H1 (cell line): ENCODE data around the gene HAGH. TPM values are rescaled to one million over a fixed set of nuclear protein-coding genes. Genes with fewer than 3 reads are reported as not detected.

Experiments
- CTCF ChIA-PET: fragments of 300-600 bp; sonication (Branson Sonifier 250); formaldehyde crosslinking; loops from one replicate; lab custom pipeline; 2021; ENCODE audit not compliant: partially characterized antibody; lab: Charles Lee
- POLR2A ChIA-PET: fragments of 300-600 bp; sonication (Branson Sonifier 250); formaldehyde crosslinking; loops from one replicate; lab custom pipeline; 2021; ENCODE audit warnings: inconsistent platforms; ENCODE audit not compliant: partially characterized antibody; lab: Charles Lee
- DNase-seq, 2 experiments: peaks; one replicate each; pipeline versions ENCODE4 v3.0.0 to v3.0.0-alpha.2; 2010 to 2022; ENCODE audit warnings: low spot score in 2 of 2, low read depth in 1 of 2, mixed read lengths in 1 of 2
- FAIRE-seq: peaks from 2 replicates; lab custom pipeline; 2011; peaks lifted over from hg19 to GRCh38; lab: Jason Lieb, UNC
- H2AFZ ChIP-seq: 2 replicates; pipeline ENCODE4 v1.8.1; 2012; ENCODE audit warnings: low read length, inconsistent platforms
- H2AK5ac ChIP-seq: 2 replicates; pipeline ENCODE4 v1.6.1; 2013; ENCODE audit warnings: low read depth, low read length
- H2BK120ac ChIP-seq: replicated peaks from 2 replicates; pipeline ENCODE3; 2013; ENCODE audit warnings: low read depth, low read length, inconsistent platforms
- H2BK12ac ChIP-seq: 2 replicates; pipeline ENCODE4 v1.6.1; 2013; ENCODE audit warnings: low read depth, low read length
- H2BK15ac ChIP-seq: 2 replicates; pipeline ENCODE4 v1.6.1; 2013; ENCODE audit warnings: low read length
- H2BK20ac ChIP-seq: 2 replicates; pipeline ENCODE4 v1.6.1; 2013; ENCODE audit warnings: low read length
- H2BK5ac ChIP-seq: 2 replicates; pipeline ENCODE4 v1.6.1; 2013; ENCODE audit warnings: low read depth, low read length
- H3K14ac ChIP-seq: 2 replicates; pipeline ENCODE4 v1.6.1; 2013; ENCODE audit warnings: inconsistent platforms; ENCODE audit not compliant: insufficient read length
- H3K18ac ChIP-seq: 2 replicates; pipeline ENCODE4 v1.6.1; 2013; ENCODE audit warnings: low read length; ENCODE audit errors: extremely low read depth
- H3K23ac ChIP-seq: 2 replicates; pipeline ENCODE4 v1.6.1; 2013; ENCODE audit warnings: inconsistent platforms; ENCODE audit not compliant: insufficient read length
- H3K23me2 ChIP-seq: 2 replicates; pipeline ENCODE4 v1.6.1; 2013; ENCODE audit warnings: low read depth, low read length
- H3K27ac ChIP-seq: 2 replicates; pipeline ENCODE4 v1.6.1; 2011; ENCODE audit warnings: low read depth, low read length, inconsistent platforms
- H3K27me3 ChIP-seq, 4 experiments: replicated peaks in 1 of 4; 1 replicate in 1 of 4; 2 replicates in 3 of 4; pipeline versions ENCODE4 v1.6.1 to v1.8.1; 2011 to 2013; ENCODE audit warnings: low read length in 3 of 4, mild to moderate bottlenecking in 3 of 4, inconsistent platforms in 2 of 4, mixed read lengths in 2 of 4, moderate library complexity in 1 of 4; ENCODE audit not compliant: control insufficient read depth in 3 of 4, insufficient read depth in 3 of 4; ENCODE audit errors: extremely low read depth in 1 of 4
- H3K36me3 ChIP-seq, 4 experiments: 2 replicates each; pipeline versions ENCODE4 v1.6.1 to v1.8.1; 2011 to 2013; ENCODE audit warnings: mild to moderate bottlenecking in 4 of 4, low read length in 3 of 4, moderate library complexity in 2 of 4, control low read depth in 1 of 4, inconsistent platforms in 1 of 4; ENCODE audit not compliant: insufficient read depth in 4 of 4, control insufficient read depth in 2 of 4
- H3K4ac ChIP-seq: replicated peaks from 2 replicates; pipeline ENCODE3; 2013; ENCODE audit warnings: low read length, low read depth, mixed read lengths, inconsistent platforms; ENCODE audit not compliant: insufficient read length
- H3K4me1 ChIP-seq, 4 experiments: replicated peaks in 1 of 4; 1 replicate in 1 of 4; 2 replicates in 3 of 4; pipeline versions ENCODE4 v1.6.1 to v1.8.1; 2011 to 2013; ENCODE audit warnings: low read length in 3 of 4, inconsistent platforms in 2 of 4, mixed read lengths in 1 of 4; ENCODE audit not compliant: insufficient read depth in 4 of 4, control insufficient read depth in 3 of 4
- H3K4me2 ChIP-seq, 2 experiments: 2 replicates each; pipeline versions ENCODE4 v1.6.1 to v1.8.1; 2011 to 2013; ENCODE audit warnings: low read depth in 2 of 2, low read length in 2 of 2, control low read depth in 1 of 2, inconsistent platforms in 1 of 2, mild to moderate bottlenecking in 1 of 2; ENCODE audit not compliant: insufficient read depth in 1 of 2
- H3K4me3 ChIP-seq, 4 experiments: fragments of 200-600, 300-600 bp in 1 of 4; sonication (generic), shearing (Covaris generic), sonication (Bioruptor Twin) in 1 of 4; 2 replicates each; pipeline versions ENCODE4 v1.5.1 to v1.8.1; 2011 to 2016; ENCODE audit warnings: low read length in 4 of 4, low read depth in 3 of 4, control low read depth in 2 of 4, inconsistent platforms in 2 of 4, mild to moderate bottlenecking in 2 of 4, mixed read lengths in 1 of 4, moderate library complexity in 1 of 4; ENCODE audit not compliant: insufficient read depth in 2 of 4; ENCODE audit errors: extremely low read depth in 1 of 4
- H3K56ac ChIP-seq: replicated peaks from 2 replicates; pipeline ENCODE3; 2013; ENCODE audit warnings: low read depth, mild to moderate bottlenecking, mixed read lengths, low read length, inconsistent platforms; ENCODE audit not compliant: insufficient read length
- H3K79me1 ChIP-seq: 2 replicates; pipeline ENCODE4 v1.6.1; 2013; ENCODE audit warnings: low read depth, low read length, control low read depth
- H3K79me2 ChIP-seq, 2 experiments: 2 replicates each; pipeline versions ENCODE4 v1.6.1 to v1.8.1; 2012 to 2013; ENCODE audit warnings: low read length in 2 of 2, mild to moderate bottlenecking in 2 of 2, inconsistent platforms in 1 of 2; ENCODE audit not compliant: insufficient read depth in 2 of 2, control insufficient read depth in 1 of 2
- H3K9ac ChIP-seq, 4 experiments: replicated peaks in 1 of 4; 1 replicate in 1 of 4; 2 replicates in 3 of 4; pipeline versions ENCODE4 v1.6.1 to v1.8.1; 2011 to 2013; ENCODE audit warnings: low read depth in 3 of 4, low read length in 3 of 4, control low read depth in 2 of 4, mild to moderate bottlenecking in 2 of 4, moderate library complexity in 2 of 4, inconsistent platforms in 1 of 4; ENCODE audit errors: extremely low read depth in 1 of 4
- H3K9me3 ChIP-seq, 2 experiments: 2 replicates each; pipeline versions ENCODE4 v1.6.1 to v1.8.1; 2012 to 2013; ENCODE audit warnings: mild to moderate bottlenecking in 2 of 2, moderate library complexity in 2 of 2, control low read depth in 1 of 2, inconsistent platforms in 1 of 2, low read depth in 1 of 2, low read length in 1 of 2, mixed read lengths in 1 of 2; ENCODE audit not compliant: insufficient read depth in 2 of 2
- H4K20me1 ChIP-seq, 2 experiments: replicated peaks in 1 of 2; 2 replicates each; pipeline versions ENCODE3 to v1.8.1; 2011 to 2013; ENCODE audit warnings: inconsistent platforms in 2 of 2, low read length in 2 of 2, mild to moderate bottlenecking in 1 of 2; ENCODE audit not compliant: insufficient read depth in 2 of 2, control insufficient read depth in 1 of 2
- H4K5ac ChIP-seq: 2 replicates; pipeline ENCODE4 v1.6.1; 2013; ENCODE audit warnings: low read length, low read depth, mixed read lengths, inconsistent platforms; ENCODE audit not compliant: insufficient read length
- H4K8ac ChIP-seq: 2 replicates; pipeline ENCODE4 v1.8.0; 2013; ENCODE audit warnings: mild to moderate bottlenecking, moderate library complexity, low read length, inconsistent platforms; ENCODE audit not compliant: insufficient read depth; ENCODE audit errors: extremely low read depth
- H4K91ac ChIP-seq: replicated peaks from 2 replicates; pipeline ENCODE3; 2013; ENCODE audit warnings: low read length, mixed read lengths, inconsistent platforms; ENCODE audit not compliant: insufficient read length
- CBX5 ChIP-seq: fragments of 300-800, 300-1000 bp; sonication (generic); IDR thresholded peaks from 2 replicates; pipeline ENCODE4 v1.7.1; 2016; ENCODE audit warnings: antibody characterized with exemption, low read length, low read depth
- JUND ChIP-seq: IDR thresholded peaks from 2 replicates; pipeline ENCODE4 v1.6.1; 2011; ENCODE audit warnings: mild to moderate bottlenecking, improper control_type of control experiment, low read length
- MAFK ChIP-seq: IDR thresholded peaks from 2 replicates; pipeline ENCODE4 v1.6.1; 2012; ENCODE audit warnings: low read depth, mild to moderate bottlenecking, improper control_type of control experiment, low read length
- MAX ChIP-seq: IDR thresholded peaks from 2 replicates; pipeline ENCODE4 v1.6.1; 2012; ENCODE audit warnings: inconsistent platforms
- POLR2A ChIP-seq, 2 experiments: IDR thresholded peaks; 1 replicate in 1 of 2; 2 replicates in 1 of 2; pipeline ENCODE4 v1.6.1; 2011; ENCODE audit warnings: low read depth in 2 of 2, low read length in 2 of 2, mild to moderate bottlenecking in 2 of 2; ENCODE audit errors: control extremely low read depth in 1 of 2
- SIN3A ChIP-seq, 2 experiments: IDR thresholded peaks in 1 of 2; conservative IDR thresholded peaks in 1 of 2; 2 replicates each; pipeline ENCODE4 v1.6.1; 2011 to 2012; ENCODE audit warnings: low read length in 2 of 2, improper control_type of control experiment in 1 of 2, low read depth in 1 of 2, mild to moderate bottlenecking in 1 of 2
- TCF12 ChIP-seq: IDR thresholded peaks from 2 replicates; pipeline ENCODE4 v1.6.1; 2011; ENCODE audit warnings: low read depth, mild to moderate bottlenecking, low read length
- USF2 ChIP-seq: IDR thresholded peaks from 2 replicates; pipeline ENCODE4 v1.6.1; 2011; ENCODE audit warnings: low read length, improper control_type of control experiment
- YY1 ChIP-seq: IDR thresholded peaks from 2 replicates; pipeline ENCODE4 v1.6.1; 2011; ENCODE audit warnings: low read depth, mild to moderate bottlenecking, low read length
- WGBS, 2 experiments: shearing (Covaris generic) in 1 of 2; methylation state at CpG; one replicate each; pipeline versions ENCODE4 v1.1.6 to v1.1.7; 2013 to 2015; ENCODE audit warnings: low lambda C conversion rate in 2 of 2, mixed read lengths in 2 of 2, inconsistent platforms in 1 of 2, low coverage in 1 of 2, missing lambda C conversion rate in 1 of 2; ENCODE audit not compliant: insufficient replicate concordance in 2 of 2, insufficient coverage in 1 of 2, insufficient read length in 1 of 2; ENCODE audit errors: extremely low coverage in 1 of 2, missing lambda C conversion rate in 1 of 2; 5-methylcytosine and 5-hydroxymethylcytosine counted together
- polyA plus RNA-seq, 7 experiments: library from polyadenylated mRNA; depleted of rRNA in 3 of 7; stranded (reverse) in 5 of 7; unstranded in 2 of 7; fragments of >200 nt in 5 of 7; fragments of 200-250 nt in 2 of 7; gene quantifications; 1 replicate in 5 of 7; 2 replicates in 1 of 7; 4 replicates in 1 of 7; pipeline versions ENCODE4 v1.2.1 to v1.2.3, GENCODE V29; 2011 to 2013; ENCODE audit warnings: missing spikeins in 2 of 7, mixed read lengths in 2 of 7
- total RNA-seq: library from RNA; stranded (reverse); fragmentation: NEBNext Ultra II Directional; extraction: Animal tissue kit (Norgen Biotek cat#: 25700); gene quantifications from 2 replicates; pipeline ENCODE4 v1.2.1, GENCODE V29; 2021

HAGH gene
- total and polyA plus RNA-seq, 2 of the 8 experiments (the other 6 are each of a cell fraction or from before 2014, with no cell fraction given) = 28.7 to 40.6 TPM

- no peak overlapping the region for H3K14ac ChIP-seq
These were observed 9.4 kb downstream of the HAGH start for GRCh38 chr16:1817276-1817589.

More at GRCh38 chr16:1817276-1817589, 9.4 kb downstream of the HAGH start:
- Histone ChIP-seq H3K4me1 (no peaks in the 10 kb centered on the region), H2BK120ac (no peak overlapping the region), H3K27me3 (no peaks in the 10 kb centered on the region), H3K23me2 (no peaks in the 10 kb centered on the region), H2BK5ac (no peak overlapping the region), H3K4me3 (no peak overlapping the region), H3K56ac (no peak overlapping the region), H3K36me3 (peaks cover 0 to 9% (median 4%) of the 10 kb centered on the region in 4 experiments; a peak in 5 of 8 replicates), H2BK20ac (no peak overlapping the region), H3K9me3 (no peaks in the 10 kb centered on the region), H4K8ac (peak overlapping the region; percentile 85; the same call in 1 of the 2 replicates), H3K9ac (no peak overlapping the region), H4K91ac (no peak overlapping the region), H3K79me2 (no peaks in the 10 kb centered on the region), H3K79me1 (no peaks in the 10 kb centered on the region), H4K5ac (no peak overlapping the region), H3K4ac (no peak overlapping the region), H2BK12ac (no peak overlapping the region), H4K20me1 (peaks cover 3 to 4% of the 10 kb centered on the region in 2 experiments), H2AK5ac (no peak overlapping the region), H3K18ac (no peak overlapping the region), H3K23ac (no peak overlapping the region), H2BK15ac (no peak overlapping the region), H2AFZ (no peak overlapping the region), H3K27ac (no peak overlapping the region), H3K4me2 (no peak overlapping the region)
- 94% methylated on average over 9 of the region's 9 CpGs; no CpG with 5 or more reads in 1 of the 2 experiments for WGBS, 2 experiments
- DNase-seq (no peak), FAIRE-seq (no peak)
- CTCF ChIA-PET = no interaction called here
- TF ChIP-seq POLR2A (IDR thresholded peaks at IDR 0.05; ENCODE audit: control extremely low read depth in 1 of 2, low read depth in 2 of 2, low read length in 2 of 2) (no peak), CBX5 (no peak), MAFK (no peak), YY1 (no peak), SIN3A (conservative IDR thresholded peaks at IDR 0.05 in 1 of 2, IDR thresholded peaks at IDR 0.05 in 1 of 2; ENCODE audit: low read depth in 1 of 2, low read length in 2 of 2) (no peak), TCF12 (no peak), JUND (no peak), MAX (no peak), USF2 (no peak)
- POLR2A ChIA-PET = interaction anchor here (1.3 kb wide), 1 partner anchor 147 kb away, joined by 5 read pairs; the partner anchor contains the start of gene RPS2
